NCI-H82 treated with DMSO at 0.1 percent for 48 hours (cell line): ENCODE data around the gene ORC3.
"Not testable (repeated sequence)": the region's sequence is repeated elsewhere in the genome, so short reads cannot be mapped to it uniquely, and the experiment has no call there.

Experiments used
- DNase-seq: peaks from one replicate; lab custom pipeline; 2025; ENCODE audit not compliant: unreplicated experiment; lab: John Stamatoyannopoulos, UW

Gene ORC3

GRCh38 chr6:87658516-87658915 lies 68.6 kb downstream of the ORC3 start:
- DNase-seq, result no peak

- DNase-seq, result no peak
Observed at GRCh38 chr6:87660226-87660911, 70.4 kb downstream of the ORC3 start.

- DNase-seq, result no peak
Observed at GRCh38 chr6:87661016-87661415, 71.1 kb downstream of the ORC3 start.

DNA sequence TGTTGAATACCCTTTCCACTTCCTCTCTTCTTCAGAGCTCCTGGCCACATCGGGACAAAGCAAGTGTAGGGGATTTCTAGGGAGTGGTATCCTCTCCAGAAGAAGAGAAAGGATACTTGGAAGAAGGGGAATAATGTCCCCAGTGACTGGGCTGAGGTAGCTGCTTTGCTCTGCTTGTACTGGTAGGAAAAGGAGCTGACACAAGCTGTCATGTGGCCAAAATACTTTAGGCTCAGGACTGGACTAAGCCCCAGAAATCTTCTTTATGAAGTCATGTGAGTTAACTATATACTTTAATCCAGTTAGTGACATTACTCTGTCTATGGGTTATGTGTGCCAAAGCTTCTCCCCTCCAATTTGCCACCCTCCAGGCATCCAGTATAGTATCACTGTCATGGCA lies 71.6 kb downstream of the ORC3 start:
- peak; percentile 67 for DNase-seq

DNA sequence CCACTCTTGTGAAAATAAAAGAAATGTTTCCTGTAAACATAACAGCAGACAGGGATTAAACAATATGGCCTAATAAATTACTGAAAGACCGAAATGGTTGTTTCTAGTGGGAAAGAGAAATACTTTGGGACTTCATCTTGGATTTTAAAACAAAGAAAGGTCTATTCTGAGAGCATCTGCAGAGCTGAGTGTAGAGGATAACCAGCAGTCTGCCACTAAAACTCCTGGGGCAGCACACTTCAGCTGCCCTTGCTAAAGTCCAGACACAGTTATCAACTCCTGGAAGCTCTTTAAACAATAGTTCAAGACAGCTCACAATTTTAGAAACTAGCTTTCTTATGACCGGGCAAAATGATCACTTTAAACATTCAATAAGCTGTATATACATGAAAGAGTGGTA lies 73.5 kb downstream of the ORC3 start:
- DNase-seq, result no peak

GRCh38 chr6:87664921-87665485 lies 75.1 kb downstream of the ORC3 start:
- no peak for DNase-seq

- DNase-seq, result no peak
Observed at GRCh38 chr6:87667032-87667431, 77.1 kb downstream of the ORC3 start.

- DNase-seq, result no peak
Observed at GRCh38 chr6:87668013-87668412, 78.1 kb downstream of the ORC3 start.

DNA sequence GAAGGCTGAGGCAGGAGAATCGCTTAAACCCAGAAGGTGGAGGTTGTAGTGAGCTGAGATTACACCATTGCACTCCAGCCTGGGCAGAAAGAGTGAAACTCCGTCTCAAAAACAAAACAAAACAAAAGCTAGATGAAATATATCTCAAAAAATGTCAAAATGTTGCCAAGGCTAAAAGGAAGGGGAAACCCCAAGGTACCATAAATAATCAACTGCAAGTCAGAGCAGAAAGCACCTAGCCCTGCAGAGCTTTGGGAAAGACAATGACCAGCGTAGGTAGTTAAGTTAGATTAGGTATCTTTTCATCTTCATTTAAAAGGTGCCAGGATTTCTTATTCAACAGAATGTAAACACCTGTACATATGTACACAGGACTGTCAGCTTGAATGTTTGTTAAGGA lies 79.1 kb downstream of the ORC3 start:
- no peak for DNase-seq

- DNase-seq, result no peak
Observed at GRCh38 chr6:87670707-87671106, 80.8 kb downstream of the ORC3 start.

- no peak for DNase-seq
Observed at GRCh38 chr6:87671555-87672029, 81.7 kb downstream of the ORC3 start.

GRCh38 chr6:87672641-87673040 lies 82.7 kb downstream of the ORC3 start:
- DNase-seq, result no peak

DNA sequence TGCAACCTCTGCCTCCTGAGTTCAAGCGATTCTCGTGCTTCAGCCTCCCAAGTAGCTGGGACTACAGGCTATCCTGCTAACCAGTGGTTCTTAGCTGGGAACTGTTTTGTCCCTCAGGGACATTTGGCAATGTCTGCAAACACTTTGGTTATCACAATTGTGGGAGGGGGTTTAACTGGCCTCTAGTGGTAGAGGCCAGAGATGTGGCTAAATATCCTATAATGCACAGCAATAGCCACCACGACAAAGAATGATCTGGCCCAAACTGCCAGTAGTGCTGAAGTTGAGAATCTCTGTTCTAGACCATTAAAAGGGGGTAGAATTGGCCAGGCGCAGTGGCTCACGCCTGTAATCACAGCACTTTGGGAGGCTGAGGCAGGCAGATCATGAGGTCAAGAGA lies 83.3 kb downstream of the ORC3 start:
- DNase-seq, result no peak

- DNase-seq, result no peak
Observed at GRCh38 chr6:87674290-87674689, 84.4 kb downstream of the ORC3 start.

GRCh38 chr6:87675004-87675681 lies 85.2 kb downstream of the ORC3 start:
- DNase-seq, result no peak

DNA sequence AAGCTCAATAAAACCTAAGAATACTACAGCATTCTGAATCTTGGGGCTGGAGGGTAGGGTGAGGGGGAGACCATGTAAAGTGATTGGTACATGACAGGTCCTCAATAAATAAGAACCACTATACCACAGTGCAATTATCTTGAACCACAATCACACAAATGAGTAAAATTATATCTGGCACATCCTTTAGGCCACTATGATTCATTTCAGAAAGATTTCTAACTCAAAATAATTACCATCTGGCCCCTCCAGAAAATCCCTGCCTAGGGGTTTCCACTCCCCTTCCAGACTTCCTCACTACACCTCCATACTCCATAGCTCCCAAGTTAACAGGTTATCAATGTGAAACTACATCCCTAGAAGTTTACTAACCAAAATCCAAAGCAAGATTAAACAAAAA lies 92.4 kb downstream of the ORC3 start:
- DNase-seq, result no peak

- DNase-seq, result no peak
Observed at GRCh38 chr6:87683890-87684289, 94.0 kb downstream of the ORC3 start.

DNA sequence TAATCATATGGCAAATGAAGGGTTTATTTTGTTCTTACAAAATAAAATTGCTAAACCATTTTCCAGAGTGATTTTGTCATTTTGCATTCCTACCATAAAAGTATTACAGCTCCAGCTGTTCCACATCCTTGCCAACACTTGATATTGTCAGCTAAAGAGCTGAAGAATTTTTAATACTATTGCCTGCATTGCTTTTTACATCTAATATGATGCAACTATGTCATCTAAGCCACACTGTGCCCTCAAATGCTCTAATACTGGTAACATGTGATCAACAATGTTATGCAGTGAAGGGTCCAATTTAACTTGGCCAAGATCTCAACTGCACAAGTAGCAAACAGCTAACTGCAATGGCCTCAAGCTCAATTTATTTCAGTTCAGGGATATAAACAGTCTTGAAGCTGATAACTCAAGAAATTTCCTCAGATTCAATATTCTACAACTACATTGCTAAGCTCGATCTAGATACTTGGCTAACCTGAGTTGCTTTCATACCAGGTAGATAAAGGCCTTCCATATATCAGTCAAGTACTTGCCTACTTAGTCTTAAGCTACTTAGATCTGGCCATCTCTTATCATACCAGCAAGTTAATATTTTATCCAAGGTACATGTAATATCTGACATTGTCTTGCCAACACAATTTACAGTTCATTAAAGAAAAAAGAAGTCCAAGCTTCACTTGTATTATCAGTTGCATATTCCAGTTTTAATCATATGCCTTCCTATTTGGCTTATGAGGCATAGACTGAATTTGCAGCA lies 95.1 kb downstream of the ORC3 start:
- no peak for DNase-seq

- DNase-seq, result not testable (repeated sequence)
Observed at GRCh38 chr6:87686636-87687205, 96.8 kb downstream of the ORC3 start.

DNA sequence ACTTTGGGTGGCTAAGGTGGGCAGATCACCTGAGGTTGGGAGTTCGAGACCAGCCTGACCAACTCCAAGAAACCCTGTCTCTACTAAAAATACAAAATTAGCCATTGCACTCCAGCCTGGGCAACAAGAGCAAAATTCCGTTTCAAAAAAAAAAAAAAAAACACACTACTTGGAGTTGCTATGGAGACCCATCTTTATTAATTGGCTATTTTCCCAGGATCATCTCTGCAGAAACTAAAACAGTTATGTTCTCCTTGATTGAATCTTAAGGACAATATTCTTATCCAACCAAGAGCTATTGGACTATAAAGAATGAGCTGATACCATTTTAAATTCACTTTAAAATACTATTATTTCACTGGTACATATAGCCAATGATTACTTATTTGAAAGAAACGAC lies 97.4 kb downstream of the ORC3 start:
- no peak for DNase-seq

- DNase-seq, result not testable (repeated sequence)
Observed at GRCh38 chr6:87687893-87688292, 98.0 kb downstream of the ORC3 start.
